ENCODE data around the gene SDC3. TPM values are rescaled to one million over a fixed set of nuclear protein-coding genes. Genes with fewer than 3 reads are reported as not detected.

SDC3 gene
- total RNA-seq, 1 experiment from 2014 or later, result 10.0 TPM

GRCh38 chr1:30848130-30848529 lies 60.4 kb downstream of the SDC3 start:
- intact Hi-C loops (cut with micrococcal nuclease), result no loop called here
- POLR2A ChIA-PET (ENCODE audit: unreplicated experiment), result no interaction called here
- Histone ChIP-seq H3K27me3 (ENCODE audit: low read length) (peaks cover 22% of the 10 kb centered on the region), H3K9ac (ENCODE audit: low read length) (no peak overlapping the region), H3K36me3 (ENCODE audit: low read depth, low read length) (no peaks in the 10 kb centered on the region), H3K4me2 (ENCODE audit: low read length) (no peak overlapping the region), H3F3A (ENCODE audit: low read length, unreplicated experiment) (no peaks in the 10 kb centered on the region), H3K4me1 (ENCODE audit: insufficient read depth, low read length) (no peaks in the 10 kb centered on the region), H4K20me1 (ENCODE audit: low read length) (no peaks in the 10 kb centered on the region), H2AFZ (ENCODE audit: low read length) (no peak overlapping the region), H3K79me2 (ENCODE audit: low read length) (no peaks in the 10 kb centered on the region), H3K9me3 (ENCODE audit: low read length) (no peaks in the 10 kb centered on the region), H3K27ac (ENCODE audit: low read length) (no peak overlapping the region), H3K9me2 (replicated peaks; ENCODE audit: low read length) (no peaks in the 10 kb centered on the region), H3K4me3 (ENCODE audit: low read length) (no peak overlapping the region)
- CTCF ChIA-PET, result no interaction called here
- TF ChIP-seq EZH2phosphoT487 (IDR thresholded peaks at IDR 0.05; ENCODE audit: borderline replicate concordance, low read length) (no peak), CTCF (conservative IDR thresholded peaks at IDR 0.05; ENCODE audit: low read depth, low read length) (no peak), EZH2 (IDR thresholded peaks at IDR 0.05; ENCODE audit: low read length, unreplicated experiment) (no peak)
- DNase-seq, result no peak
- no peak for ATAC-seq
- no TSS peak for BruUV-seq (replicated peaks)

- no peak overlapping the region for H3K9ac ChIP-seq (ENCODE audit: low read length)
- no peak overlapping the region for H3K4me2 ChIP-seq (ENCODE audit: low read length)
- no peak overlapping the region for H3K4me3 ChIP-seq (ENCODE audit: low read length)
- intact Hi-C loops (cut with micrococcal nuclease), result no loop called here
- POLR2A ChIA-PET (ENCODE audit: unreplicated experiment), result no interaction called here
- no peaks in the 10 kb centered on the region for H3K9me3 ChIP-seq (ENCODE audit: low read length)
- H4K20me1 ChIP-seq (ENCODE audit: low read length), result no peaks in the 10 kb centered on the region
- peak; percentile 24; the same call in 1 of the 2 replicates for ATAC-seq
- no peaks in the 10 kb centered on the region for H3K36me3 ChIP-seq (ENCODE audit: low read depth, low read length)
- BruUV-seq (replicated peaks), result no TSS peak
- H3K4me1 ChIP-seq (ENCODE audit: insufficient read depth, low read length), result no peaks in the 10 kb centered on the region
- H2AFZ ChIP-seq (ENCODE audit: low read length), result no peak overlapping the region
- no peaks in the 10 kb centered on the region for H3F3A ChIP-seq (ENCODE audit: low read length, unreplicated experiment)
- H3K9me2 ChIP-seq (replicated peaks; ENCODE audit: low read length), result no peaks in the 10 kb centered on the region
- no peak overlapping the region for H3K27ac ChIP-seq (ENCODE audit: low read length)
- TF ChIP-seq EZH2phosphoT487 (IDR thresholded peaks at IDR 0.05; ENCODE audit: borderline replicate concordance, low read length), result no peak
- TF ChIP-seq EZH2 (IDR thresholded peaks at IDR 0.05; ENCODE audit: low read length, unreplicated experiment), result no peak
- TF ChIP-seq CTCF (conservative IDR thresholded peaks at IDR 0.05; ENCODE audit: low read depth, low read length), result no peak
- CTCF ChIA-PET, result no interaction called here
- DNase-seq, result no peak
- H3K79me2 ChIP-seq (ENCODE audit: low read length), result no peaks in the 10 kb centered on the region
- H3K27me3 ChIP-seq (ENCODE audit: low read length), result peaks cover 22% of the 10 kb centered on the region
These were observed 61.1 kb downstream of the SDC3 start for GRCh38 chr1:30847358-30847972.

- Histone ChIP-seq H3K4me3 (ENCODE audit: low read length) (no peak overlapping the region), H3K27me3 (ENCODE audit: low read length) (peaks cover 22% of the 10 kb centered on the region), H4K20me1 (ENCODE audit: low read length) (no peaks in the 10 kb centered on the region), H3K36me3 (ENCODE audit: low read depth, low read length) (no peaks in the 10 kb centered on the region), H3K79me2 (ENCODE audit: low read length) (no peaks in the 10 kb centered on the region), H3K4me1 (ENCODE audit: insufficient read depth, low read length) (no peaks in the 10 kb centered on the region), H3K9me2 (replicated peaks; ENCODE audit: low read length) (no peaks in the 10 kb centered on the region), H3F3A (ENCODE audit: low read length, unreplicated experiment) (no peaks in the 10 kb centered on the region), H3K4me2 (ENCODE audit: low read length) (no peak overlapping the region), H3K27ac (ENCODE audit: low read length) (no peak overlapping the region), H3K9me3 (ENCODE audit: low read length) (no peaks in the 10 kb centered on the region), H2AFZ (ENCODE audit: low read length) (no peak overlapping the region), H3K9ac (ENCODE audit: low read length) (no peak overlapping the region)
- POLR2A ChIA-PET (ENCODE audit: unreplicated experiment), result no interaction called here
- intact Hi-C loops (cut with micrococcal nuclease), result no loop called here
- no TSS peak for BruUV-seq (replicated peaks)
- TF ChIP-seq EZH2phosphoT487 (IDR thresholded peaks at IDR 0.05; ENCODE audit: borderline replicate concordance, low read length) (no peak), CTCF (conservative IDR thresholded peaks at IDR 0.05; ENCODE audit: low read depth, low read length) (no peak), EZH2 (IDR thresholded peaks at IDR 0.05; ENCODE audit: low read length, unreplicated experiment) (no peak)
- ATAC-seq (no peak), DNase-seq (no peak)
- CTCF ChIA-PET, result no interaction called here
These were observed 62.0 kb downstream of the SDC3 start for GRCh38 chr1:30846587-30846986.
